ENCODE results near the gene FBL.
A peak's percentile ranks its signal among the peaks of the same experiment; 100 is the strongest.
"Not testable (repeated sequence)": the region's sequence is repeated elsewhere in the genome, so short reads cannot be mapped to it uniquely, and the experiment has no call there.

Gene FBL

GRCh38 chr19:39845933-39846677 lies at the start of gene FBL:
Gene FBL, minus strand, starts transcription at chr19:39846379. Its CDS starts 79 bp downstream, at chr19:39846300.
- DNase-seq (ENCODE audit: low read depth), result peak; percentile 88

GRCh38 chr19:39895096-39895495 lies 48.9 kb upstream of the FBL start:
- not testable (repeated sequence) for DNase-seq (ENCODE audit: low read depth)

GRCh38 chr19:39894236-39894606 lies 48.0 kb upstream of the FBL start:
- not testable (repeated sequence) for DNase-seq (ENCODE audit: low read depth)

- not testable (repeated sequence) for DNase-seq (ENCODE audit: low read depth)
Observed at GRCh38 chr19:39893366-39894235, 47.4 kb upstream of the FBL start.

GRCh38 chr19:39892506-39892902 lies 46.3 kb upstream of the FBL start:
- not testable (repeated sequence) for DNase-seq (ENCODE audit: low read depth)

GRCh38 chr19:39891660-39892505 lies 45.7 kb upstream of the FBL start:
- DNase-seq (ENCODE audit: low read depth), result not testable (repeated sequence)

- no peak for DNase-seq (ENCODE audit: low read depth)
Observed at GRCh38 chr19:39890755-39891551, 44.8 kb upstream of the FBL start.

- not testable (repeated sequence) for DNase-seq (ENCODE audit: low read depth)
Observed at GRCh38 chr19:39889872-39890754, 43.9 kb upstream of the FBL start.

GRCh38 chr19:39887456-39887951 lies 41.3 kb upstream of the FBL start:
- DNase-seq (ENCODE audit: low read depth), result not testable (repeated sequence)

- not testable (repeated sequence) for DNase-seq (ENCODE audit: low read depth)
Observed at GRCh38 chr19:39885821-39886554, 39.8 kb upstream of the FBL start.

GRCh38 chr19:39884721-39885120 lies 38.5 kb upstream of the FBL start:
- not testable (repeated sequence) for DNase-seq (ENCODE audit: low read depth)

GRCh38 chr19:39882645-39883044 lies 36.5 kb upstream of the FBL start:
- not testable (repeated sequence) for DNase-seq (ENCODE audit: low read depth)

GRCh38 chr19:39881495-39882110 lies 35.4 kb upstream of the FBL start:
- DNase-seq (ENCODE audit: low read depth), result not testable (repeated sequence)

- not testable (repeated sequence) for DNase-seq (ENCODE audit: low read depth)
Observed at GRCh38 chr19:39880241-39880640, 34.1 kb upstream of the FBL start.

GRCh38 chr19:39879796-39880195 lies 33.6 kb upstream of the FBL start:
- DNase-seq (ENCODE audit: low read depth), result not testable (repeated sequence)

- DNase-seq (ENCODE audit: low read depth), result not testable (repeated sequence)
Observed at GRCh38 chr19:39878866-39879265, 32.7 kb upstream of the FBL start.

GRCh38 chr19:39878398-39878797 lies 32.2 kb upstream of the FBL start:
- DNase-seq (ENCODE audit: low read depth), result no peak

GRCh38 chr19:39877982-39878381 lies 31.8 kb upstream of the FBL start:
- DNase-seq (ENCODE audit: low read depth), result not testable (repeated sequence)

- not testable (repeated sequence) for DNase-seq (ENCODE audit: low read depth)
Observed at GRCh38 chr19:39877488-39877887, 31.3 kb upstream of the FBL start.
